Upper lobe of left lung (tissue), 6 donors: ENCODE results near the gene ADAMTS2. TPM values are rescaled to one million over a fixed set of nuclear protein-coding genes. Genes with fewer than 3 reads are reported as not detected.

ENCODE experiments used
- ATAC-seq, 2 donors: fragments of 200-7000 bp; cut with Tn5 transposase; one replicate each; pipeline ENCODE4 v1.9.1; 2022; ENCODE audit warnings: mild to moderate bottlenecking in 2 of 2, moderate library complexity in 2 of 2; ENCODE audit not compliant: low FRiP score in 2 of 2
- DNase-seq, 2 donors: peaks; one replicate each; pipeline ENCODE4 v3.0.0-alpha.2; 2019 to 2020
- H3K27ac ChIP-seq, 4 donors: fragments of 200-600 bp; sonication (generic); one replicate each; pipeline ENCODE4 v1.5.1; 2016 to 2019
- H3K27me3 ChIP-seq, 4 donors: fragments of 200-600 bp; sonication (generic); one replicate each; pipeline ENCODE4 v1.5.1; 2017 to 2019
- H3K36me3 ChIP-seq, 4 donors: fragments of 200-600 bp; sonication (generic); one replicate each; pipeline ENCODE4 v1.5.1; 2016 to 2019
- H3K4me1 ChIP-seq, 4 donors: fragments of 200-600 bp; sonication (generic); one replicate each; pipeline ENCODE4 v1.5.1; 2018 to 2019
- H3K4me3 ChIP-seq, 4 donors: fragments of 200-600 bp; sonication (generic); one replicate each; pipeline ENCODE4 v1.5.1; 2017 to 2019; ENCODE audit warnings: mild to moderate bottlenecking in 2 of 4, moderate library complexity in 1 of 4
- H3K9me3 ChIP-seq, 4 donors: fragments of 200-600 bp; sonication (generic); one replicate each; pipeline ENCODE4 v1.5.1; 2018 to 2019
- CTCF ChIP-seq, 6 experiments: fragments of 450-650 bp in 4 of 6; fragments of 200-600 bp in 2 of 6; sonication (generic) in 2 of 6; IDR thresholded peaks; one replicate each; pipeline ENCODE4 v1.5.1; 2016 to 2019; ENCODE audit warnings: antibody characterized with exemption in 6 of 6
- EP300 ChIP-seq, 4 donors: sonication (generic); formaldehyde crosslinking; IDR thresholded peaks; one replicate each; pipeline ENCODE4 v1.5.1; 2017; ENCODE audit warnings: antibody characterized with exemption in 4 of 4, control low read depth in 2 of 4
- POLR2A ChIP-seq, 4 donors: fragments of 450-650 bp; IDR thresholded peaks; one replicate each; pipeline ENCODE4 v1.5.1; 2016 to 2017; ENCODE audit warnings: antibody characterized with exemption in 4 of 4, mild to moderate bottlenecking in 2 of 4
- POLR2AphosphoS5 ChIP-seq, 2 donors: sonication (generic); formaldehyde crosslinking; IDR thresholded peaks; one replicate each; pipeline ENCODE4 v1.5.1; 2017; ENCODE audit warnings: antibody characterized with exemption in 2 of 2
- WGBS, 2 donors: methylation state at CpG; one replicate each; pipeline ENCODE4 v1.1.5; 2017 to 2018; 5-methylcytosine and 5-hydroxymethylcytosine counted together
- total RNA-seq, 6 donors: library from RNA; depleted of rRNA in 4 of 6; stranded (reverse); fragments of >200 nt in 4 of 6; gene quantifications; one replicate each; pipeline versions ENCODE4 v1.1.0 to v1.2.1, GENCODE V29; 2016 to 2021
- donor health status: DM: no; HTN: no; CAD: no; lungs with moderate emphysema.
- donor health status: DM: no; HTN: yes; CAD: no; lungs with severe emphysema.

ADAMTS2 gene
- total RNA-seq, 6 donors from 2014 or later, result 10.0 to 114 (median 25.7) TPM

GRCh38 chr5:179371681-179372680 is 26.7 kb upstream of the ADAMTS2 start:
- Histone ChIP-seq H3K4me3 (no peak overlapping the region), H3K27ac (no peak overlapping the region), H3K9me3 (no peaks in the 10 kb centered on the region), H3K27me3 (no peaks in the 10 kb centered on the region), H3K36me3 (no peaks in the 10 kb centered on the region), H3K4me1 (no peaks in the 10 kb centered on the region)
- TF ChIP-seq CTCF (IDR thresholded peaks at IDR 0.05), result no peak
- TF ChIP-seq POLR2AphosphoS5 (IDR thresholded peaks at IDR 0.05), result no peak
- DNase-seq (peak in 1 of 2 donors; percentile 15), ATAC-seq (no peak)
- WGBS, 2 donors, result 81 to 86% methylated on average over 10 to 12 of the region's 14 CpGs

- H3K4me1 ChIP-seq, result no peaks in the 10 kb centered on the region
- ATAC-seq (no peak), DNase-seq (no peak)
- H3K27me3 ChIP-seq, result no peaks in the 10 kb centered on the region
- H3K4me3 ChIP-seq, result no peak overlapping the region
- 78 to 79% methylated on average over 5 of the region's 5 CpGs for whole genome bisulfite sequencing, 2 donors
- TF ChIP-seq EP300 (IDR thresholded peaks at IDR 0.05) (no peak), CTCF (IDR thresholded peaks at IDR 0.05) (no peak), POLR2AphosphoS5 (IDR thresholded peaks at IDR 0.05) (no peak)
- H3K36me3 ChIP-seq, result no peaks in the 10 kb centered on the region
- no peaks in the 10 kb centered on the region for H3K9me3 ChIP-seq
- H3K27ac ChIP-seq, result no peak overlapping the region
Observed at GRCh38 chr5:179371121-179371510, 25.9 kb upstream of the ADAMTS2 start.

GRCh38 chr5:179370490-179371120 is 25.3 kb upstream of the ADAMTS2 start:
- ATAC-seq, result no peak
- Histone ChIP-seq H3K4me3 (no peak overlapping the region), H3K27me3 (no peaks in the 10 kb centered on the region), H3K36me3 (no peaks in the 10 kb centered on the region), H3K4me1 (no peaks in the 10 kb centered on the region), H3K9me3 (no peaks in the 10 kb centered on the region), H3K27ac (no peak overlapping the region)
- DNase-seq, result no peak
- WGBS, 2 donors, result 77 to 78% methylated on average over 19 to 24 of the region's 24 CpGs
- TF ChIP-seq EP300 (IDR thresholded peaks at IDR 0.05) (no peak), CTCF (IDR thresholded peaks at IDR 0.05) (no peak), POLR2AphosphoS5 (IDR thresholded peaks at IDR 0.05) (no peak), POLR2A (IDR thresholded peaks at IDR 0.05) (no peak)

GRCh38 chr5:179369530-179369884 is 24.2 kb upstream of the ADAMTS2 start:
- H3K4me1 ChIP-seq, result no peaks in the 10 kb centered on the region
- ATAC-seq, result no peak
- no peak overlapping the region for H3K27ac ChIP-seq
- no peak overlapping the region for H3K4me3 ChIP-seq
- TF ChIP-seq POLR2A (IDR thresholded peaks at IDR 0.05), result no peak
- TF ChIP-seq EP300 (IDR thresholded peaks at IDR 0.05), result no peak
- no peak for TF ChIP-seq CTCF (IDR thresholded peaks at IDR 0.05)
- TF ChIP-seq POLR2AphosphoS5 (IDR thresholded peaks at IDR 0.05), result no peak
- WGBS, 2 donors, result 74 to 77% methylated on average over 6 of the region's 6 CpGs
- no peaks in the 10 kb centered on the region for H3K9me3 ChIP-seq
- H3K27me3 ChIP-seq, result no peaks in the 10 kb centered on the region
- DNase-seq, result no peak
- H3K36me3 ChIP-seq, result no peaks in the 10 kb centered on the region
